Loucy (cell line): Measurements from ENCODE around the gene C10orf67.

Experiments used
- H2AFZ ChIP-seq: fragments of 200-600 bp; sonication (generic); 2 replicates; pipeline ENCODE4 v1.6.0; 2016; ENCODE audit warnings: antibody characterized with exemption, mild to moderate bottlenecking, low read length, moderate library complexity
- H3F3A ChIP-seq: fragments of 200-600 bp; 2 replicates; pipeline ENCODE4 v1.6.0; 2016; ENCODE audit warnings: antibody characterized with exemption, low read depth, mild to moderate bottlenecking
- H3K27me3 ChIP-seq: fragments of 200-600 bp; sonication (generic); 2 replicates; pipeline ENCODE4 v1.6.1; 2014; ENCODE audit warnings: low read length, mild to moderate bottlenecking; ENCODE audit not compliant: insufficient read depth, poor library complexity, severe bottlenecking
- H3K36me3 ChIP-seq: fragments of 200-600 bp; sonication (generic); 2 replicates; pipeline ENCODE4 v1.6.1; 2016; ENCODE audit warnings: low read length; ENCODE audit not compliant: insufficient read depth
- H3K4me1 ChIP-seq: fragments of 200-600 bp; sonication (generic); 2 replicates; pipeline ENCODE4 v1.5.1; 2014; ENCODE audit warnings: low read length, mild to moderate bottlenecking; ENCODE audit not compliant: insufficient read depth, poor library complexity, severe bottlenecking
- H3K4me2 ChIP-seq: fragments of 200-600 bp; sonication (generic); 2 replicates; pipeline ENCODE4 v1.6.0; 2014; ENCODE audit warnings: antibody characterized with exemption, low read length, low read depth, mild to moderate bottlenecking; ENCODE audit not compliant: poor library complexity, severe bottlenecking
- H3K4me3 ChIP-seq: fragments of 200-600 bp; sonication (generic); 2 replicates; pipeline ENCODE4 v1.5.1; 2014; ENCODE audit warnings: low read length, mild to moderate bottlenecking, mixed read lengths; ENCODE audit not compliant: poor library complexity, severe bottlenecking
- H3K79me2 ChIP-seq: fragments of 200-600 bp; sonication (generic); 2 replicates; pipeline ENCODE4 v1.6.1; 2014; ENCODE audit warnings: low read length; ENCODE audit not compliant: insufficient read depth
- H3K9ac ChIP-seq: fragments of 200-600 bp; sonication (generic); 2 replicates; pipeline ENCODE4 v1.6.0; 2014; ENCODE audit warnings: mild to moderate bottlenecking, low read depth, low read length, moderate library complexity; ENCODE audit not compliant: poor library complexity, severe bottlenecking
- H3K9me2 ChIP-seq: fragments of 200-600 bp; sonication (generic); replicated peaks from 2 replicates; pipeline ENCODE4 v1.6.1; 2016; ENCODE audit warnings: low read depth, low read length, mixed read lengths
- H3K9me3 ChIP-seq: fragments of 200-600 bp; sonication (generic); 2 replicates; pipeline ENCODE4 v1.6.1; 2014; ENCODE audit warnings: mild to moderate bottlenecking, antibody characterized with exemption, low read length, low read depth; ENCODE audit not compliant: insufficient read depth
- H4K20me1 ChIP-seq: fragments of 200-600 bp; sonication (generic); 2 replicates; pipeline ENCODE4 v1.6.0; 2014; ENCODE audit warnings: antibody characterized with exemption, low read length, mild to moderate bottlenecking; ENCODE audit not compliant: insufficient read depth, poor library complexity, severe bottlenecking
- CTCF ChIP-seq: fragments of 200-600 bp; sonication (generic); conservative IDR thresholded peaks from 2 replicates; pipeline ENCODE4 v1.5.1; 2014; ENCODE audit warnings: mild to moderate bottlenecking, antibody characterized with exemption, low read length
- EZH2phosphoT487 ChIP-seq: fragments of 200-600 bp; IDR thresholded peaks from 2 replicates; pipeline ENCODE4 v1.6.1; 2018; ENCODE audit warnings: antibody characterized with exemption, mild to moderate bottlenecking, moderate library complexity, borderline replicate concordance

The C10orf67 gene

DNA sequence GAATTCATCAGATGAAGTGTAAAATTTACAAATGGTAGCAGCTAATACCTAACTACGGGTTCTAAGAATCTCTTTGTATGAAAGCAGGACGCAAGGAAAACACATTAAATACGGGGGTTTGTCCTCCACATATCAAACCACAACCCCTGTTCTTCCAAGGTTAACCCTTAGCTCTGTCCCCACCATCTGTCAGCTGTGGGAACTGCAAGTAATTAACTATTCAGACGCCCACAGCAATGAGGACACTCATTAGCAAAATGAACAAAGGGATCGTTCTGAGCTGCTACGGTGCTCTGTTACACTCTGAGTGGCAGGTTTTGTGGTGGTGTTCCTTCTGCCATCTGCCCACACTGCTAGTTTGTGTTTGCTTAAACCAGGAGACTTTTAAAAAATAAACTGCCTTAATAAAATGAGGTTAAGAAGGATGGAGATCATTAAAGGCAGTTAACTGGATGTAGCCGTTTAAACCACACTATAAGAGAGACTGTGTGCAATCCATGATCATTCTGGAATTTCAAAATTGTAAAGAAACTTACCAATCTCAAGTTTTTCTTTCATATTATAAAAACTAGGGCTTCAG lies 51.4 kb downstream of the C10orf67 start:
- Histone ChIP-seq H4K20me1 (no peaks in the 10 kb centered on the region), H3K36me3 (no peaks in the 10 kb centered on the region), H3K9me2 (no peaks in the 10 kb centered on the region), H3K79me2 (no peaks in the 10 kb centered on the region), H3F3A (no peaks in the 10 kb centered on the region), H3K4me3 (peak overlapping the region; percentile 36), H3K9me3 (no peaks in the 10 kb centered on the region), H3K9ac (no peak overlapping the region), H3K4me1 (peaks cover 3% of the 10 kb centered on the region), H3K27me3 (no peaks in the 10 kb centered on the region), H2AFZ (peak overlapping the region; percentile 62), H3K4me2 (peak overlapping the region; percentile 52)
- TF ChIP-seq CTCF: peak; percentile 85
- no peak for TF ChIP-seq EZH2phosphoT487

GRCh38 chr10:23291551-23292334 lies 52.9 kb downstream of the C10orf67 start:
- no peak overlapping the region for H3K4me2 ChIP-seq
- no peak for TF ChIP-seq CTCF
- no peak for TF ChIP-seq EZH2phosphoT487
- H3K36me3 ChIP-seq: no peaks in the 10 kb centered on the region
- H3K27me3 ChIP-seq: no peaks in the 10 kb centered on the region
- H3F3A ChIP-seq: no peaks in the 10 kb centered on the region
- H3K4me1 ChIP-seq: peaks cover 3% of the 10 kb centered on the region
- no peak overlapping the region for H3K4me3 ChIP-seq
- H4K20me1 ChIP-seq: no peaks in the 10 kb centered on the region
- H3K9me3 ChIP-seq: no peaks in the 10 kb centered on the region
- no peaks in the 10 kb centered on the region for H3K9me2 ChIP-seq
- H3K9ac ChIP-seq: no peak overlapping the region
- no peak overlapping the region for H2AFZ ChIP-seq
- H3K79me2 ChIP-seq: no peaks in the 10 kb centered on the region

DNA sequence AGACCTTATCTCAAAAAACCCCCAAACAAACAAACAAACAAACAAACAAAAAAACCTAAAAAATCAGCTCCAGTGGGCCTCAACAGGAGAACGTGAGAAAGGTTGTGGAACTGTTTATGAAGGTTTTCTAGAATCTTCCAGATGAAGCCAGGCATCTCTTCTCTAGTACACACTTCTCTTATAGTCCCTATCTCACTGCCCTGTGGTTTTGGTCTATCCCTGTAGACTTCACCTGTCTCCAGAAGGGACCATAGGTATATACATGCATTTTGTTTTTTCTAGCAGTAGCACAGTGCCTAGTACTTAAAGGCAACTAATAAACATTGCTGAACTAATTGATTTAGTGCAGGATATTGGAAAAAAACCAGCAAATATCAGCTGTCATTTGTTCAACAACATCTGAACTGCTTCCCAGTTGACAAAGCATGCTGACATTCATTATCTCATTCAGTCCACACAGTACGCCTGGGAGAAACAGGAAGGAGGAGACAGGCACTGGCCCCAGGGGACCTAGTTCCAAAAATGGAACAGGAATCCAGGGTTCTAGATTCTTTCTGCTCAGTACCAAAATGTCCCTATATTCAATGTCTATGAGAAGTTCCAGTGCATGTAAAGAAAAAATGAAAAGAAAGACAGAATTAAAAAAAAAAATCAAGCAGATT lies 59.8 kb downstream of the C10orf67 start:
- Histone ChIP-seq H3K27me3 (no peaks in the 10 kb centered on the region), H3K9ac (no peak overlapping the region), H3K4me2 (no peak overlapping the region), H3F3A (no peaks in the 10 kb centered on the region), H3K4me3 (no peak overlapping the region), H3K4me1 (no peaks in the 10 kb centered on the region), H4K20me1 (no peaks in the 10 kb centered on the region), H3K9me2 (no peaks in the 10 kb centered on the region), H2AFZ (no peak overlapping the region), H3K36me3 (no peaks in the 10 kb centered on the region), H3K9me3 (no peaks in the 10 kb centered on the region), H3K79me2 (no peaks in the 10 kb centered on the region)
- TF ChIP-seq EZH2phosphoT487: no peak
- no peak for TF ChIP-seq CTCF
